HL-60/S4 (cell line): Measurements from ENCODE around the gene PDZK1.
"Not testable (repeated sequence)": the region's sequence is repeated elsewhere in the genome, so short reads cannot be mapped to it uniquely, and the experiment has no call there.

Experiments
- in situ Hi-C: fragments of 300-500 bp; cut with MboI; formaldehyde crosslinking; loops from 2 replicates; pipeline ENCODE4 v1.14.3; 2022; ENCODE audit warnings: low sequenced_read_pairs

The PDZK1 gene

GRCh38 chr1:145707183-145707867, at the start of gene PDZK1:
TSS of gene PDZK1 (minus strand) at chr1:145707368. CDS start at chr1:145688021, 19,347 bp downstream.
- in situ Hi-C loops, result no loop called here

- in situ Hi-C loops, result no loop called here
Measured at GRCh38 chr1:145751491-145752037, 44.4 kb upstream of the PDZK1 start.

- in situ Hi-C loops, result no loop called here
Measured at GRCh38 chr1:145750426-145750825, 43.3 kb upstream of the PDZK1 start.

GRCh38 chr1:145747398-145748247, 40.5 kb upstream of the PDZK1 start:
- in situ Hi-C loops, result no loop called here

GRCh38 chr1:145740269-145740668, 33.1 kb upstream of the PDZK1 start:
- in situ Hi-C loops, result no loop called here

- in situ Hi-C loops, result no loop called here
Measured at GRCh38 chr1:145736191-145736590, 29.0 kb upstream of the PDZK1 start.

- in situ Hi-C loops, result no loop called here
Measured at GRCh38 chr1:145730900-145731299, 23.7 kb upstream of the PDZK1 start.

- in situ Hi-C loops, result no loop called here
Measured at GRCh38 chr1:145730467-145730866, 23.3 kb upstream of the PDZK1 start.

- in situ Hi-C loops, result no loop called here
Measured at GRCh38 chr1:145729666-145730436, 22.7 kb upstream of the PDZK1 start.

GRCh38 chr1:145729196-145729595, 22.0 kb upstream of the PDZK1 start:
- in situ Hi-C loops, result no loop called here

- in situ Hi-C loops, result not testable (repeated sequence)
Measured at GRCh38 chr1:145726193-145726592, 19.0 kb upstream of the PDZK1 start.

- in situ Hi-C loops, result no loop called here
Measured at GRCh38 chr1:145720878-145721671, 13.9 kb upstream of the PDZK1 start.

GRCh38 chr1:145720556-145720877, 13.3 kb upstream of the PDZK1 start:
- in situ Hi-C loops, result no loop called here

- in situ Hi-C loops, result no loop called here
Measured at GRCh38 chr1:145719230-145720079, 12.3 kb upstream of the PDZK1 start, which contains the start of gene CD160. TSS of gene CD160 (plus strand) at chr1:145719499. CDS start at chr1:145728328, 8,829 bp downstream.

GRCh38 chr1:145718465-145718864, 11.3 kb upstream of the PDZK1 start:
- in situ Hi-C loops, result not testable (repeated sequence)

GRCh38 chr1:145717833-145718232, 10.7 kb upstream of the PDZK1 start:
- in situ Hi-C loops, result no loop called here

- in situ Hi-C loops, result no loop called here
Measured at GRCh38 chr1:145716641-145717345, 9.6 kb upstream of the PDZK1 start.

GRCh38 chr1:145714524-145715111, 7.5 kb upstream of the PDZK1 start:
- in situ Hi-C loops, result no loop called here
